NCI-H2196 (cell line): ENCODE measurements around the gene PCDHGB4.
"Not testable (repeated sequence)": the region's sequence is repeated elsewhere in the genome, so short reads cannot be mapped to it uniquely, and the experiment has no call there.

Experiments used
- DNase-seq: peaks from one replicate; lab custom pipeline; 2025; ENCODE audit not compliant: unreplicated experiment; lab: John Stamatoyannopoulos, UW

Gene PCDHGB4

DNA sequence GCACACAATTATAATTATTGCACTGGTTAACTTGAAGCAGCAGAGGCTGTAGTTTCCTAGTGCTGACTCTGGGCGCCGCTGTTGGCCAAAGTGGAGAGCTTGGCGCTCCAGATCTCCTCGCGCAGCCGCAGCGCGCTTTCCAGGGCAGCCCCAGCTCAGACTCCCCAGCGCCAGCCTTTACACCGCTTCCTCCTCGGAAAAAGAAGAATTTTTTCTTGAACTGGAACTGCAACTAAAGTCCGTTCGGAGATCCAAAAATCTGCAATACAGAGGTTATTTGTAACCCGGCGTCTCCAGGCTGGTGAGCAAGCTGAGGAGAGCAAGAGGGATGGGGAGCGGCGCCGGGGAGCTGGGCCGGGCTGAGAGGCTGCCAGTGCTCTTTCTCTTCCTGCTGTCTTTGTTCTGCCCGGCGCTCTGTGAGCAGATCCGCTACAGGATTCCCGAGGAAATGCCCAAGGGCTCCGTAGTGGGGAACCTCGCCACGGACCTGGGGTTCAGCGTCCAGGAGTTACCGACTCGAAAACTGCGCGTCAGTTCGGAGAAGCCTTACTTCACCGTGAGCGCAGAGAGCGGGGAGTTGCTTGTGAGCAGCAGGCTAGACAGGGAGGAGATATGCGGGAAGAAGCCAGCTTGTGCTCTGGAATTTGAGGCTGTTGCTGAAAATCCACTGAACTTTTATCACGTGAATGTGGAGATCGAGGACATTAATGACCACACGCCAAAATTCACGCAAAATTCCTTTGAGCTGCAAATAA is at the start of gene PCDHGB4:
PCDHGB4 (plus strand) TSS at position 142 of the 755 bp plus-strand sequence; CDS start at position 329, 187 bp downstream.
- DNase-seq, result not testable (repeated sequence)

- no peak for DNase-seq
Observed at GRCh38 chr5:141338538-141339306, 48.8 kb upstream of the PCDHGB4 start, which contains the start of gene PCDHGA2. Gene PCDHGA2 (plus strand): TSS chr5:141338760.

DNA sequence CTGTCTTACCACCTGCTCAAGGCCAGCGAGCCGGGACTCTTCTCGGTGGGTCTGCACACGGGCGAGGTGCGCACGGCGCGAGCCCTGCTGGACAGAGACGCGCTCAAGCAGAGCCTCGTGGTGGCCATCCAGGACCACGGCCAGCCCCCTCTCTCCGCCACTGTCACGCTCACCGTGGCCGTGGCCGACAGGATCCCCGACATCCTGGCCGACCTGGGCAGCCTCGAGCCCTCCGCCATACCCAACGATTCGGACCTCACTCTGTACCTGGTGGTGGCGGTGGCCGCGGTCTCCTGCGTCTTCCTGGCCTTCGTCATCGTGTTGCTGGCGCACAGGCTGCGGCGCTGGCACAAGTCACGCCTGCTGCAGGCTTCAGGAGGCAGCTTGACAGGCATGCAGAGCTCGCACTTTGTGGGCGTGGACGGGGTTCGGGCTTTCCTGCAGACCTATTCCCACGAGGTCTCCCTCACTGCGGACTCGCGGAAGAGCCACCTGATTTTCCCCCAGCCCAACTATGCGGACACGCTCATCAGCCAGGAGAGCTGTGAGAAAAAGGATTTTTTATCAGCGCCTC is 46.6 kb upstream of the PCDHGB4 start:
- DNase-seq, result not testable (repeated sequence)

GRCh38 chr5:141342773-141343172 is 44.7 kb upstream of the PCDHGB4 start:
- no peak for DNase-seq

DNA sequence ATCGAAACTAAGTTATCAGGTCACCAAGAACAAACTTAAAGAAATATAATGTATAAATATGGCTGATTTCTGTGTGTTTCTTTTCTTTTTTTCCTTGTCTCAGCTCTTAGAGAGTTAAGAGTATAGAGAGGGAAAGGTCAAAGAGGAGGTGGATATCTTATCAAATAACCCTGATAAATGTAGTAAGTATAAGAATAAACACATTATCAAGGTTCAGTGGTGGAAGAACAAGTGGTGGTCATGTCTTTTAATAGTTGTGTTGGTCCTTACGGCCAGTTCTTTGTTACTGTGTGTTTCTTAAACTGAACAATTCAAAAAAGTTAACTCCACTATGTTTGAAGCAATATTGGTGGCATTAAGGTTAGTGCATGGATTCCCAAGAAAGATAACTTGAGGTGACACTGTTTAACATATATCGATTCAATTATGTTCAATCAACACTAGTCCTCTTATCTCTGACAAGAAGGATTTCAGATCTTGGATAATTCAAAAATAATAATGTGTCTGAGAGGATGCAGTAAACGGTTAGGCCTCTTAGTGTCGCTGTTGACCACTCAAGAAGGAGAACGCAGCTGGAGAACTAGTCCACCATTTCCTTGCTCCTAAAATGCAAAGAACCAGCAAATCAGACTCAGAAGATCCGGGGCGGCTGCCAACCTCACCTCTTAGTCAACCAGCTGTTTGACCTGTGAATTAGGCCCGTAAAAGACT is 44.1 kb upstream of the PCDHGB4 start, which contains the start of gene PCDHGA3:
PCDHGA3 (plus strand) TSS at position 588 of the 711 bp plus-strand sequence. CDS start 205 bp downstream, outside the sequence.
- no peak for DNase-seq

DNA sequence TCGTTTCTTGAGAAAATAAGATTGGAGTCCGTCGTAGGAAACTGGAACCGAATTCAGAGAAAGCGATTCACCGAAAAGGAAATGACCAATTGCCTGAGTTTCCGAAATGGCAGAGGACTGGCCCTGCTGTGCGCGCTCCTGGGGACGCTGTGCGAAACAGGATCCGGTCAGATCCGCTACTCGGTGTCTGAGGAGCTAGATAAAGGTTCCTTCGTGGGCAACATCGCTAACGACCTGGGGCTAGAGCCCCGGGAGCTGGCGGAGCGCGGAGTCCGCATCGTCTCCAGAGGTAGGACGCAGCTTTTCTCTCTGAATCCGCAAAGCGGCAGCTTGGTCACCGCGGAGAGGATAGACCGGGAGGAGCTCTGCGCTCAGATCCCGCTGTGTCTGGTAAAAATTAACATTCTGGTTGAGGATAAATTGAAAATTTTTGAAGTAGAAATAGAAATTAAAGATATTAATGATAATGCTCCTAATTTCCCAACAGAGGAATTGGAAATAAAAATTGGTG is 43.5 kb upstream of the PCDHGB4 start:
- DNase-seq, result no peak

DNA sequence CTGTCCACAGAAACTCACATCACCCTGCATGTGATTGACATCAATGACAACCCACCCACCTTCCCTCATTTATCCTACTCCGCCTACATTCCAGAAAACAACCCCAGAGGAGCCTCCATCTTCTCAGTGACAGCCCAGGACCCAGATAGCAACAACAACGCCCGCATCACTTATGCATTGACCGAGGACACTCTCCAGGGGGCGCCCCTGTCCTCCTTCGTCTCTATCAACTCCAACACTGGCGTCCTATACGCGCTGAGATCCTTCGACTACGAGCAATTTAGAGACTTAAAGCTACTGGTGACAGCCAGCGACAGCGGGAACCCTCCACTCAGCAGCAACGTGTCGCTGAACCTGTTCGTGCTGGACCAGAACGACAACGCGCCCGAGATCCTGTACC is 42.2 kb upstream of the PCDHGB4 start:
- no peak for DNase-seq

GRCh38 chr5:141346017-141346416 is 41.5 kb upstream of the PCDHGB4 start:
- DNase-seq, result not testable (repeated sequence)

DNA sequence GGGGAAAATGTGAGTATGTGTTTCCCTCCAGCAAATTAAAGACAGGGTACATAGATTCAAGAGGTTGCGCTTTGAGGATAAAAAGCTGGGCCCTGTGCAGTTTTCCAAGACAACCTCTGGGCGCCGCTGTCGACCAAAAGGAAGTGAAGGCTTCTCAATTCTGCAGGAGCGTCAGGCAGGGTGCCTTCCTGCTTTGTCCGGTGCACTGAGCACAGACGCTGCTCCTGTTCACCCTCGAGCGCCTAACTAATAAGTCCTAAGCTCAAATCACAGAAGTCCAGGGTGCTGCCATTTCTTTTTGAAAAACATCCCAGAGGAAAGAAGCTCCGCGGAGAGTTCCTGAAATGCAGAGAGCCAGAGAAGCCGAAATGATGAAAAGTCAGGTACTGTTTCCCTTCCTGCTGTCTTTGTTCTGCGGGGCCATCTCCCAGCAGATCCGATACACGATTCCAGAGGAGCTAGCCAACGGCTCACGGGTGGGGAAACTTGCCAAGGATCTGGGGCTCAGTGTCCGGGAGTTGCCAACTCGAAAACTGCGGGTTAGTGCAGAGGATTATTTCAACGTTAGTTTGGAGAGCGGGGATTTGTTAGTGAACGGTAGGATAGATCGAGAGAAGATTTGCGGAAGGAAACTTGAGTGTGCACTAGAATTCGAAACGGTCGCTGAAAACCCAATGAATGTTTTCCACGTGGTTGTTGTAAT is 37.4 kb upstream of the PCDHGB4 start, which contains the start of gene PCDHGB1:
PCDHGB1 (plus strand) TSS at position 183 of the 703 bp plus-strand sequence; CDS start at position 345, 162 bp downstream.
- no peak for DNase-seq

DNA sequence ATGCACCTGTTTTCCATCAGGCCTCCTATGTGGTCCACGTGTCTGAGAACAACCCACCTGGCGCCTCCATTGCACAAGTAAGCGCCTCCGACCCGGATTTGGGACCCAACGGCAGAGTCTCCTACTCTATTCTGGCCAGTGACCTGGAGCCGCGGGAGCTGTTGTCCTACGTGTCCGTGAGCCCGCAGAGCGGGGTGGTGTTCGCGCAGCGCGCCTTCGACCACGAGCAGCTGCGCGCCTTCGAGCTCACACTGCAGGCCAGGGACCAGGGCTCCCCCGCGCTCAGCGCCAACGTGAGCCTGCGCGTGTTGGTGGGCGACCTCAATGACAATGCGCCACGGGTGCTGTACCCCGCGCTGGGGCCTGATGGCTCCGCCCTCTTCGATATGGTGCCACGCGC is 35.9 kb upstream of the PCDHGB4 start:
- no peak for DNase-seq

DNA sequence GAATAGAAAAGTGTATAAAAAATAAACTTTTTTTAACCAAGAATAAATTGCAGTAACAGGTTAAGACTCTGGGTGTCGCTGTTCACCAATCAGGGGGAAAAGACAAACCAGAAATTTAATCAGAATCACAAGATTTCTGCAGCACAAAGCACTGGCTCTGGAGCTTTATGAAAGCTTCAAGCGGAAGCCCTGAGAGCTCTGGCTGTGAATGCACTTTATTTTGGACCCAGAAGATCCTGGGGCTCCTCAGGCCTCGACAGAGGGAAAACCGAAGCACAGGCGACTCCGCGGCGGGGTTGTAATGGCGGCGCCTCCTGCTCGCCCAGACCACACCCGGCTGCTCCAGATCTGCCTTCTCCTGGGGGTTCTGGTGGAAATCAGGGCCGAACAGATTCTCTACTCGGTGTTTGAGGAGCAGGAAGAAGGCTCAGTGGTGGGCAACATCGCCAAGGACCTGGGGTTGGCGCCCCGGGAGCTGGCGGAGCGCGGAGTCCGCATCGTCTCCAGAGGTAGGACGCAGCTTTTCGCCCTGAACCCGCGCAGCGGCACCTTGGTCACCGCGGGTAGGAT is 32.5 kb upstream of the PCDHGB4 start, which contains the start of gene PCDHGA4:
PCDHGA4 (plus strand) TSS at position 122 of the 570 bp plus-strand sequence; CDS start at position 209, 87 bp downstream.
- no peak for DNase-seq

- no peak for DNase-seq
Observed at GRCh38 chr5:141355641-141356040, 31.9 kb upstream of the PCDHGB4 start.

GRCh38 chr5:141356133-141356532 is 31.4 kb upstream of the PCDHGB4 start:
- no peak for DNase-seq

DNA sequence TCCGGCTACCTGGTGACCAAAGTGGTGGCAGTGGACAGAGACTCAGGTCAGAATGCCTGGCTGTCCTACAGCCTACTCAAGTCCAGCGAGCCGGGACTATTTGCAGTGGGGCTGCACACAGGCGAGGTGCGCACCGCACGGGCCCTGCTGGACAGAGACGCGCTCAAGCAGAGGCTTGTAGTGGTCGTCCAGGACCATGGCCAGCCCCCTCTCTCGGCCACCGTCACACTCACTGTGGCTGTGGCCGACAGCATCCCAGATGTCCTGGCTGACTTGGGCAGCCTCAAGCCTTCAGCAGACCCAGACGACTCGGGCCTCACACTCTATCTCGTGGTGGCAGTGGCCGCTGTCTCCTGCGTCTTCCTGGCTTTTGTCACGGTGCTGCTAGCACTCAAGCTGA is 30.5 kb upstream of the PCDHGB4 start:
- DNase-seq, result no peak

DNA sequence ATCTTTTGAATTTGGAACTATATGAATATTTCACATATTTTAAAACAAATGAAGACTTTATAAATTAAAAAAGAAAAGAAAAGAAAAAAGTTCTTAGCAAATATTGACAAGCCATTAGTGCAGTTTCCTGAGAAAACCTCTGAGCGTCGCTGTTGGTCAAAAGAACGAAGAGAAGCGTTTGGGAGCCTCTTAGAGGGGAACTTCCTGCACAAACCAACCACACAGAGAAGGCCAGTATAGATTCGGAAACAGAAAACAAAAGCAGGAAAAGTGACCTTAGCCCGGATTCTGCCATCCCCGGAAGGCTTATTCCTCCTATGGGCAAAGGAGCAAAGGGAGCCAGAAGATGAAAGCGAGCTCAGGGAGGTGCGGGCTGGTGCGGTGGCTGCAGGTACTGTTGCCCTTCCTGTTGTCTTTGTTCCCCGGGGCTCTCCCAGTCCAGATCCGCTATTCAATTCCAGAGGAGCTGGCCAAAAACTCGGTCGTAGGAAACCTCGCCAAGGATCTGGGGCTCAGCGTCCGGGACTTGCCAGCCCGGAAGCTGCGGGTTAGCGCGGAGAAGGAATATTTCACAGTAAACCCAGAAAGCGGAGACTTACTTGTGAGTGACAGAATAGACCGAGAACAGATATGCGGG is 27.6 kb upstream of the PCDHGB4 start, which contains the start of gene PCDHGB2:
PCDHGB2 (plus strand) TSS at position 205 of the 637 bp plus-strand sequence; CDS start at position 347, 142 bp downstream.
- DNase-seq, result no peak

DNA sequence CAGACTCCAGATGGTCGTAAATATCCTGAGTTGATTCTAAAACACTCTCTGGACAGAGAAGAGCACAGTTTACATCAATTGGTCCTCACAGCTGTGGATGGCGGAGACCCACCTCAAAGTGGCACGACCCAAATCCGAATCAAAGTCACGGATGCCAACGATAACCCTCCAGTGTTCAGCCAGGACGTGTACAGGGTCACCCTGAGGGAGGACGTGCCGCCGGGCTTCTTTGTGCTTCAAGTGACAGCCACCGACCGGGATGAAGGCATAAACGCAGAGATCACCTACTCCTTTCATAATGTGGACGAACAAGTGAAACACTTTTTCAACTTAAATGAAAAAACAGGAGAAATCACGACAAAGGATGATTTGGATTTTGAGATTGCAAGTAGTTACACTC is 26.8 kb upstream of the PCDHGB4 start:
- no peak for DNase-seq

DNA sequence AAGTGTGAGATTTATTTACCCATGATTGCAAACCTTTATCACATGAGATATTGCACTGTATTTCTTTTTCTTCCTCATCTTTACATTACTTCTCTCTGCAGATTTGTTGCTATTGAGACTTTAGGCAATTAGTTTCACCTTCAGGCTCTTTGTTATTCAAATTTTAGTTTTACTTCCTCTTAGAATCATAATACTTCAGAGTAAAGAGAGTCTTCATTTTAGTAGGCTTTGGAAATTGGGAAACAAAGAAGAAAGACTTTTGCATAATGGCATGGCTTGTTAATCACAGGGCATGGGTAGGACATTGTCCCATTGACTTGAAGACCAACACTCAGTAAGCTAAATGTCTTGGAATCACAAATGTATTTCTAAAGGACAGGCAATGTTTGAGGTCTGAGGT is 24.8 kb upstream of the PCDHGB4 start:
- DNase-seq, result no peak

DNA sequence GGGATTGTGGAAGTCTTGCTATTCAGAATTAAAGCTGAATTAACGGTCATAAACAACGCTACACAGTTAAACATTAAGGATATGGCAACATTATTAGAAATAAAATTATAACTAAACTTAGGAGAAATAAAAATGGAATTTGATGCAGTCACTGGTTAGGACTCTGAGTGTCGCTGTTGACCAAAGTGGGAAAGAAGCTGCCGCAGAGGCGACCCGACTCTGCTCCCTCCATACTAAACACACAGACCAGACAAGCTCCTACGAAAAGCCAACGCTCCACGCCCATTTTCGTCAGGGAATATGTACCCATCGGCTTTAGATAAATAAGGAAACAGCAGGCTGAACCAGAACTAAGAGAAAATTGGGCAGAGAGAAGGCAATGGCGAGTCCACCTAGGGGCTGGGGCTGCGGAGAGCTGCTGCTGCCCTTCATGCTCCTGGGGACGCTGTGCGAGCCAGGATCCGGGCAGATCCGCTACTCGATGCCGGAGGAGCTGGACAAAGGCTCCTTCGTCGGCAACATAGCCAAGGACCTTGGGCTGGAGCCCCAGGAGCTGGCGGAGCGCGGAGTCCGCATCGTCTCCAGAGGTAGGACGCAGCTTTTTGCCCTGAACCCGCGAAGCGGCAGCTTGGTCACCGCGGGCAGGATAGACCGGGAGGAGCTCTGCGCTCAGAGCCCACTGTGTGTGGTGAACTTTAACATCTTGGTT is 23.4 kb upstream of the PCDHGB4 start, which contains the start of gene PCDHGA5:
PCDHGA5 (plus strand) TSS at position 211 of the 709 bp plus-strand sequence; CDS start at position 380, 169 bp downstream.
- DNase-seq, result no peak
